Osteoblast (primary cell): ENCODE results near the gene TGDS. TPM values are rescaled to one million over a fixed set of nuclear protein-coding genes. Genes with fewer than 3 reads are reported as not detected.

Experiments used
- DNase-seq: peaks from one replicate; pipeline ENCODE4 v3.0.0; 2011; ENCODE audit warnings: low spot score, mixed read lengths; ENCODE audit not compliant: insufficient read length; ENCODE audit errors: missing footprints
- H2AFZ ChIP-seq: 2 replicates; pipeline ENCODE4 v1.6.0; 2011; ENCODE audit warnings: mild to moderate bottlenecking, low read length
- H3K27ac ChIP-seq: 2 replicates; pipeline ENCODE4 v1.5.1; 2011; ENCODE audit warnings: mild to moderate bottlenecking, low read depth, low read length, moderate library complexity
- H3K27me3 ChIP-seq: 2 replicates; pipeline ENCODE4 v1.6.0; 2012; ENCODE audit warnings: mild to moderate bottlenecking, control low read depth, inconsistent platforms, low read length, moderate library complexity; ENCODE audit not compliant: insufficient read depth
- H3K36me3 ChIP-seq: 2 replicates; pipeline ENCODE4 v1.5.1; 2011; ENCODE audit warnings: mild to moderate bottlenecking, low read length, control low read depth, moderate library complexity; ENCODE audit not compliant: insufficient read depth
- H3K4me1 ChIP-seq: 2 replicates; pipeline ENCODE4 v1.5.1; 2011; ENCODE audit warnings: mild to moderate bottlenecking, low read length, control low read depth, moderate library complexity; ENCODE audit not compliant: insufficient read depth
- H3K4me2 ChIP-seq: 2 replicates; pipeline ENCODE4 v1.6.0; 2011; ENCODE audit warnings: mild to moderate bottlenecking, low read length; ENCODE audit not compliant: insufficient read depth
- H3K4me3 ChIP-seq: fragments of 200-600 bp; sonication (generic); 3 replicates; pipeline ENCODE4 v1.5.1; 2012; ENCODE audit warnings: mild to moderate bottlenecking, low read length, inconsistent platforms; ENCODE audit not compliant: insufficient read depth
- H3K79me2 ChIP-seq: 2 replicates; pipeline ENCODE4 v1.6.0; 2012; ENCODE audit warnings: mild to moderate bottlenecking, low read length, control low read depth, inconsistent platforms; ENCODE audit not compliant: insufficient read depth
- H3K9me3 ChIP-seq: 2 replicates; pipeline ENCODE4 v1.5.1; 2011; ENCODE audit warnings: low read depth, low read length, control low read depth
- H4K20me1 ChIP-seq: 2 replicates; pipeline ENCODE4 v1.6.0; 2012; ENCODE audit warnings: mild to moderate bottlenecking, low read length, control low read depth; ENCODE audit not compliant: insufficient read depth
- CTCF ChIP-seq: IDR thresholded peaks from 2 replicates; pipeline ENCODE4 v1.5.1; 2011; ENCODE audit warnings: mild to moderate bottlenecking, low read depth, low read length, moderate library complexity; ENCODE audit errors: extremely low read depth
- total RNA-seq: library from RNA; depleted of rRNA; stranded (reverse); fragments of >200 nt; gene quantifications from 2 replicates; pipeline ENCODE4 v1.2.3, GENCODE V29; 2012

TGDS gene
- total RNA-seq, 1 donor = 11.9 TPM

DNA sequence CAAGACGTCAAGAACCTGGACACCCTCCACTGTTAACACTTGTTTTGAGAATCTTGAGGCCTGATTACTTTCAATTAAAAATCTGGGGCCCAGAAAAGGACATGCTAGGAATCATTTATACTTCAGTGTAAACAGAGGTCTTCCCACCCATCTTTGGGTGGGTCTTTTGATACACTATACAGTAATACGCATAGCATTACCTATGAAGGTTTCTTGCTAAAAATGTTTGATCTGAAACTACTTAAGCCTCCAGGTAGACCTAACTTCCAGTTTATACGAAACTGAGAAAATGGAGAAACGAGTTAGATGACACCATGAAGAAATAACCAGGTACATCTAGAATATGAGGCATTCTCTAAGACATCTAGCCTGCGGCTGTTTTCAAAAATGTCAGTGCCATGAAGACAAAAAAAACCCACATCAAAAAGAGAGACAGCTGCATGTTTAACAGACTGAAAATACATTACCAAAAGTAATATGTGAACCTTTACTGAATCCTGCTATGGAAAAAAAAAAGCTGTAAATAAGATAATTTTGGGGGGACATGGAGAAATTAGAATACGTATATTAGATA, 36.6 kb downstream of the TGDS start:
- Histone ChIP-seq H3K4me3 (no peak overlapping the region), H2AFZ (no peak overlapping the region), H3K79me2 (no peaks in the 10 kb centered on the region), H3K27ac (no peak overlapping the region), H4K20me1 (no peaks in the 10 kb centered on the region), H3K27me3 (no peaks in the 10 kb centered on the region), H3K36me3 (no peaks in the 10 kb centered on the region), H3K4me2 (no peak overlapping the region), H3K9me3 (no peaks in the 10 kb centered on the region), H3K4me1 (no peaks in the 10 kb centered on the region)
- TF ChIP-seq CTCF = no peak
- no peak for DNase-seq

DNA sequence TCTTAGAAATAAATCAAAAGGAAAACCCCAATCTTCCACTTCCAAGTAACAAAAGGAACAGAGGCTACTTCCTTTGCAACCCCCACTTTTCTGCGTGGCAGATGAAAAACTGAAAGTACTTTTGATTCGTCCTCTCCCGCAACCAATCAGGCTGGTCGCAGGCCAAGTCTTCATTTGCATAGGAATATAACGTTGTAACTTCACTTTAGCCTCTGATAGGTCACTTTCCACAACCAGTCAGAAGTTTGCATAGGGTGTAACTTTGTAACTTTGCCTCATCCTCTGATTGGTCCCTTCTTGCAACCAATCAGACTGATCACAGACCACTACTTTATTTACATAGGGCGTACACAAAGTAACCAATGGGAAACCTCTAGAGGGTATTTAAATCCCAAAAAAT, 37.2 kb downstream of the TGDS start:
- no peaks in the 10 kb centered on the region for H3K79me2 ChIP-seq
- H2AFZ ChIP-seq = no peak overlapping the region
- no peaks in the 10 kb centered on the region for H4K20me1 ChIP-seq
- no peak overlapping the region for H3K27ac ChIP-seq
- H3K9me3 ChIP-seq = no peaks in the 10 kb centered on the region
- H3K36me3 ChIP-seq = no peaks in the 10 kb centered on the region
- DNase-seq = no peak
- no peak for TF ChIP-seq CTCF
- H3K27me3 ChIP-seq = no peaks in the 10 kb centered on the region
- no peak overlapping the region for H3K4me3 ChIP-seq
- no peak overlapping the region for H3K4me2 ChIP-seq
- H3K4me1 ChIP-seq = no peaks in the 10 kb centered on the region

DNA sequence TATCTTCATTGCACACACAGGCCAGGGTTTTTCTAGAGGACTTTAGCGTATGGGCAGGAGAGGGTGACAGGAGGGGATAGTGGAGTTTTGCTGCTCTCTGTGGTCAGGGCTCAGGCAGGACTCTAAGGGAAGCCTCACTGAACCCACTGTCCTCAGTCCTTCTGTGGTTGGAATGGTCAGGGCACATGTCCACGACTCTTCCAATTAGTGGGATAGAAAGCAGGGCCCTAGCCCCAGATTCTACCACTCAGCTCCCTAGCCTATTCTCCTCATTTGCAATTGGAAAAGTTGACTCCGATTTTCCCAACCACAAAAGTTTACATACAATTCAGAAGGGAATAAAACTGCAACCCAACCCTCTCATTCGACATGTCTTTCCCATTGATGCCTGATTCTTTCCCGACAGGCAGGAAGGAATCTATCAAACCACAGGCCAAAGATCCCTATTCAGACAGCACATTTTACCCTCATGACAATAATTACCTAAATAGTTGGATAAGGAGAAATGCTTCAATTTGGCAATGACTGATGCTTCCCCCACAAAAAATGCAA, 38.2 kb downstream of the TGDS start:
- Histone ChIP-seq H3K36me3 (no peaks in the 10 kb centered on the region), H4K20me1 (no peaks in the 10 kb centered on the region), H3K4me2 (no peak overlapping the region), H3K4me3 (no peak overlapping the region), H2AFZ (no peak overlapping the region), H3K27me3 (no peaks in the 10 kb centered on the region), H3K27ac (no peak overlapping the region), H3K4me1 (no peaks in the 10 kb centered on the region), H3K79me2 (no peaks in the 10 kb centered on the region), H3K9me3 (no peaks in the 10 kb centered on the region)
- TF ChIP-seq CTCF = no peak
- DNase-seq = no peak

DNA sequence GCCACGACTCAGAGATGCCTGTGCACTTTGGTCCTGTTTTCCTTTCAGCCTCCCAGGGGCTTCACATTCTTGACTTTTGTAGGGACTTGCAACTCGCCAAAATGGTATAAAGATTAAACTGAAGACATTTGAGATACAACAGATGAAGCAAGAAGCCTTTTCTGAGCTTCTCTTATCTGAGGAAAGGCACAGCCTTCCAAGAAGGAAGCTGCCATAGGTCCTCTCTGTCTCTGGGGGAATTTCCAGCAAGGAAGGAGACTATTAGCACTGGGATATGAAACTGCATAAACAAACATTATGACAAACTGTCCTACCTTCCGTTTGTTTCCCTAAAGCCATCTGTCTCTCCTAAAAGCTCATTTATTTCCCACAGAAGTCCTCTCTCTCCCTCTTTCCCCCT, 39.3 kb downstream of the TGDS start:
- no peak overlapping the region for H3K4me2 ChIP-seq

More for the DNA sequence above, 39.3 kb downstream of the TGDS start:
- TF ChIP-seq CTCF = no peak
- DNase-seq = no peak
- Histone ChIP-seq H3K9me3 (no peaks in the 10 kb centered on the region), H3K4me1 (no peaks in the 10 kb centered on the region), H3K36me3 (no peaks in the 10 kb centered on the region), H3K27ac (no peak overlapping the region), H4K20me1 (no peaks in the 10 kb centered on the region), H3K27me3 (no peaks in the 10 kb centered on the region), H3K79me2 (no peaks in the 10 kb centered on the region), H3K4me3 (no peak overlapping the region), H2AFZ (no peak overlapping the region)
